Retinal pigment epithelial cell (primary cell): ENCODE measurements around the gene SPINK4.

ENCODE experiments used
- DNase-seq: peaks from one replicate; pipeline ENCODE4 v3.0.0-alpha.2; 2010; ENCODE audit warnings: low read depth
- H3K4me3 ChIP-seq: 2 replicates; pipeline ENCODE4 v1.5.1; 2011; ENCODE audit warnings: mild to moderate bottlenecking, low read length, control low read depth, moderate library complexity
- TF ChIP-seq, protein P1 (sequence below): conservative IDR thresholded peaks from 2 replicates; pipeline ENCODE4 v1.5.1; 2011; ENCODE audit warnings: low read depth, low read length, control low read depth, inconsistent platforms

The SPINK4 gene

DNA sequence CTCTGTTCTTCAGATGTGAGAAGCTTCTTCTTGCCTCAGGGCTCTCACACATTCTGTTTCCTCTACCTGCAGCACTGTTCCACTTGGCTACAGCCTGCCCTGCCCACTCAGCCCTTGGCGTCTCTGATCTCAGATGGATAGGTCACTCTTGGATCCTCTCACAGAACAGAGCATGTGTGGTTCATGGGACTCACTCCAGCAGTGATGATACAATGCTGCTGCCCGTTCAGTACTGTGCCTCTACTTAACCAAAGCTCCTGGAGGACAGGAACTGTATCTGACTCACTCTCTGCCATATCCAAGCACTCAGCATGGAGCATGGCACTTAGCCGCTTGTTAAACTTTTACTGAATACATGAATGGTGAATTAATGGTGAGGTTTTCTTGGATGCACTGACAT is 3.4 kb upstream of the SPINK4 start:
- DNase-seq, result no peak
- TF ChIP-seq, protein P1, sequence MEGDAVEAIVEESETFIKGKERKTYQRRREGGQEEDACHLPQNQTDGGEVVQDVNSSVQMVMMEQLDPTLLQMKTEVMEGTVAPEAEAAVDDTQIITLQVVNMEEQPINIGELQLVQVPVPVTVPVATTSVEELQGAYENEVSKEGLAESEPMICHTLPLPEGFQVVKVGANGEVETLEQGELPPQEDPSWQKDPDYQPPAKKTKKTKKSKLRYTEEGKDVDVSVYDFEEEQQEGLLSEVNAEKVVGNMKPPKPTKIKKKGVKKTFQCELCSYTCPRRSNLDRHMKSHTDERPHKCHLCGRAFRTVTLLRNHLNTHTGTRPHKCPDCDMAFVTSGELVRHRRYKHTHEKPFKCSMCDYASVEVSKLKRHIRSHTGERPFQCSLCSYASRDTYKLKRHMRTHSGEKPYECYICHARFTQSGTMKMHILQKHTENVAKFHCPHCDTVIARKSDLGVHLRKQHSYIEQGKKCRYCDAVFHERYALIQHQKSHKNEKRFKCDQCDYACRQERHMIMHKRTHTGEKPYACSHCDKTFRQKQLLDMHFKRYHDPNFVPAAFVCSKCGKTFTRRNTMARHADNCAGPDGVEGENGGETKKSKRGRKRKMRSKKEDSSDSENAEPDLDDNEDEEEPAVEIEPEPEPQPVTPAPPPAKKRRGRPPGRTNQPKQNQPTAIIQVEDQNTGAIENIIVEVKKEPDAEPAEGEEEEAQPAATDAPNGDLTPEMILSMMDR, result no peak
- H3K4me3 ChIP-seq, result no peak overlapping the region

DNA sequence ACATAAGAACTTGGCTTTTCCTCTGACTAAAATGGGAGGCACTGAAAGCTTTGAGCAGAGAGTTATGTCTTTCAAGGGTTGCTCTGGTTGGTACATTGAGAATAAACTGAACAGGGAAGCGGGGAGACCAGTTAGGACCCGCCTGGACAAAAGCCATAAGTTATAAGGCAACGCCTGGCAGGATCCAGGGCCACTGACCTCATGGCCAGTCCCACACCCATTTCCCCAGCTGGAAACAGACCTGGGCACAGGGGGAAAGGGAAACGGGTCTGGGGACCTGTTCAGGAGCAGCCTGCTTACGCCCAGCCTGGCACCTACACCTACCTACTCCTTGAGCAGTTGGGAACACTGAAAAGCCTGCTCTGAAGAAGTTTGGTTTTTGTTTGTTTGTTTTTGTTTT is 1.3 kb downstream of the SPINK4 start:
- DNase-seq, result no peak
- no peak overlapping the region for H3K4me3 ChIP-seq
- TF ChIP-seq, protein P1, result no peak

DNA sequence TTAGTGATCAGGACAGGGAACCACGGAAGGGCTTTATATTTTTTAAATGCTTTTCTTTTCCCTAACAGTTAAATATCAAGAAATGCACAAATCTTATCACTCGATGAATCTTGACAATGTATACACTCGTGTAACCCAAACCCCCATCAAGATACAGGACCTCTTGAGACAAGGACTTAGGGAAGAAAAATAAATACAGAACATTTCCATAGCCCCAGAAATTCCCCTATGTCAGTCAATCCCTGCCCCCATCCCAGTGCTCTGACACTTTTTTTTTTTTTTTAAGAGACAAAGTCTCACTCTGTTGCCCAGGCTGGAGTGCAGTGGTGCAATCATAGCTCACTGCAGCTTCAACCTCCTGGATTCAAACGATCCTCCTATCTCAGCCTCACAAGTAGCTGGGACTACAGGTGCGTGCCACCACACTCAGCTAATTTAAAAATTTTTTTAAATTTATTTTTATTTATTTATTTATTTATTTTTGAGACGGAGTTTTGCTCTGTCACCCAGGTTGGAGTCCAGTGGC is 2.7 kb downstream of the SPINK4 start:
- TF ChIP-seq, protein P1, result no peak
- H3K4me3 ChIP-seq, result no peak overlapping the region
- no peak for DNase-seq

DNA sequence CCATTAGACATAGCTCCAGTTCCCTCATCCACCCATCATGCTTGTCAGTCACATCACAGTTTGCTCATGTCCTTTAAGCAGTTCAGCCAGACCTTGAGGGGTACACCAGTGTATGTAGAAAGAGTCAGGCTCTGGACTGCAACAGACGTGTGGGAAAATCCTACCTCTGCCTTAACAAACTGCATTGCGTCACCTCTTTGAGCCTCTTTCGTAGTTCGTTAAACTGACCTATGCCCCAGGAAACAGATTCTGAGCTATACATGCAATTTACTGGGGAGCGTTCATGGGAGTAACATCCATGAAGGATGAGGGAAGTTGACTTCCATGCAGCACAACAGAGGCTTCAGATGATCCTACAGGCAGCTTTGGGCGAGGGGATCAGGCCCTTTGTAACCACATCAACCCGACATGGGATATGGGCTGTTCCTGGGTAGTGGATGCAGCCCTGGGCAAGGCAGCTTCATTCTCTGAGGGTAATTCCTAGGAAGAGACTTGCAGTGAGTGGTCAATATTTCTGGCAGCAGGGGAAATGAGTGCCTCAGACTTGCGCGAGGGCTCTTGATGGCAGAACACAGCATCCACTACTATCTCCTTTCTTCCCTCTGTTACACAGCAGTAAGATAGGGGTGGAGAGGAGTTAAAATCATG is 4.3 kb downstream of the SPINK4 start:
- TF ChIP-seq, protein P1, result no peak
- DNase-seq, result no peak

DNA sequence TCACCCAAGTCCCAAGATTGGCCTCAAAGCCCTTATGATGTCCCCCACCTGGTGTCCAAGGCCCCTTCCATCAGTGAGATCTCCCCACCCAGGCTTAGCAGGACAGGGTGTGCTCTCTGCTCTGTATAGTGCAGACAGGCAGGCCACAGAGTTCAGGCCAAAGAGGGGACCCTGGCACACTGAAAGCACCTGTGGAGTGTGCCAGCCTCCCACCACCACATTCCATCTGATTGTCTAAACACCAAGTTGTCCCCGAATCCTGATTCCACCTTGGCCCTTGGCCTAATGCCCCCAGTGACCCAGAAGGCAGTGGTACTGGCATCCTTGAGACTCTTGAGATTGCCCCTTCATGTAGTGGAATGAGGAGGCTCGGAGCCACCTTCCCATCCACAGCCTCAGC is 5.4 kb downstream of the SPINK4 start:
- TF ChIP-seq, protein P1, result no peak
- no peak overlapping the region for H3K4me3 ChIP-seq
- no peak for DNase-seq

More for the DNA sequence above, 4.3 kb downstream of the SPINK4 start:
- H3K4me3 ChIP-seq, result no peak overlapping the region

DNA sequence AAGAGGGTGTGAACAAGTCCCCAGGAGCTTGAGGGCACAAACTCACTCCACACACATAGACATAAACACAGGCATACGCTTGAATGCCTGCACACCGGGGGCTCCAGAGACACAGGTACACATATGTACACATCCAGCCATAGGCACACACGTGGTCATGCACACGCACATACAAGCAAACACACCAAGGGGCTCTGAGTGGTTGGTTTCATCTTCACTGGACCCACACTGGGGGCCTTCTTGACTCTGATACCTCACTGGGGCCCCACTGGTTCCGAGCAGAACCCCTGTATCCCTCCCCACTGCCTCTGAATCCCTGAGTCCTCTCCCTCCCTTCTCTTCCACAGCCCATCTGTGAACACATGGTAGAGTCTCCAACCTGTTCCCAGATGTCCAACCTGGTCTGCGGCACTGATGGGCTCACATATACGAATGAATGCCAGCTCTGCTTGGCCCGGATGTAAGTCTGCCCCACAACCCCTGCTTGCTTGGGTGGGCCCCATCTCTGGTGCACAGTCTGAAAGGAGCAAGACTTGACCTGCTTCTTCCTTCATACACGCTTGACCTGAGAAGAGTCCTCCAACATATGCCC is 6.4 kb downstream of the SPINK4 start:
- TF ChIP-seq, protein P1, result no peak
- DNase-seq, result no peak
- H3K4me3 ChIP-seq, result no peak overlapping the region

DNA sequence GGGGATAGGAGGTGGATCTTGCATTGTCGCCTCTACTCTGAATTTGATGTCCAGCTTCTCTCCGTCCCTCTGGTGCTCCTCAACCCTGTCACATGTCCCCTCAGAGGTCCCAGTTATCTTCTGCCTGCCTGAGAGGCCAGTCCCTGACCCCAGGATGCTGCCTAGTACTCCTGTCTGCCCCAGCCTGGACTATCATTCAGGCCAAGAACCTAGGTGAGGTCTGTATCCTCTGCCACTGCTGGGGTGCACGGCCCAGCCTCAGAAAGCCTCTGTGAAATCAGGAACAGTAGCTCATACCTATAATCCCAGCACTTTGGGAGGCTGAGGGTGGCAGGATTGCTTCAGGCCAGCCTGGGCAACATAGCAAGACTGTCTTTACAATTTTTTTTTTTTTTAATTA is 8.6 kb downstream of the SPINK4 start:
- TF ChIP-seq, protein P1, result no peak
- DNase-seq, result no peak
- no peak overlapping the region for H3K4me3 ChIP-seq
